GM12878 (cell line): Measurements from ENCODE around the gene C1orf53. TPM values are rescaled to one million over a fixed set of nuclear protein-coding genes. Genes with fewer than 3 reads are reported as not detected.

ENCODE experiments used
- ATAC-seq: fragments of 200-7000 bp; cut with Tn5 transposase; 3 replicates; pipeline ENCODE4 v1.9.1; 2020; ENCODE audit warnings: mild to moderate bottlenecking, moderate library complexity
- BruUV-seq: library from RNA; stranded (reverse); fragments of 400-500 nt; replicated peaks from 2 replicates; lab custom pipeline; 2021; lab: Mats Ljungman, UMichigan
- CTCF ChIA-PET: fragments of 300-600 bp; sonication (Branson Sonifier 250); formaldehyde crosslinking; extraction: SDS; loops from one replicate; lab custom pipeline; 2021; ENCODE audit warnings: inconsistent platforms; lab: Yijun Ruan, JAX
- POLR2A ChIA-PET: fragments of 350-600 bp; formaldehyde crosslinking; extraction: SDS; loops from one replicate; lab custom pipeline; 2021; ENCODE audit warnings: inconsistent platforms; lab: Charles Lee
- RAD21 ChIA-PET: fragments of 300-600 bp; sonication (Branson Sonifier 250); formaldehyde crosslinking; loops from one replicate; lab custom pipeline; 2023; ENCODE audit warnings: antibody characterized with exemption; ENCODE audit not compliant: unreplicated experiment; lab: Charles Lee
- SMC1A ChIA-PET: fragments of 300-600 bp; sonication (Branson Sonifier 250); formaldehyde crosslinking; loops from one replicate; lab custom pipeline; 2023; ENCODE audit not compliant: unreplicated experiment, uncharacterized antibody; lab: Charles Lee
- DNase-seq: peaks from one replicate; pipeline ENCODE4 v3.0.0-alpha.2; 2011; ENCODE audit warnings: low read depth, low spot score
- FAIRE-seq: peaks from 3 replicates; lab custom pipeline; 2011; peaks lifted over from hg19 to GRCh38; lab: Jason Lieb, UNC
- H2AFZ ChIP-seq: 2 replicates; pipeline ENCODE4 v1.6.0; 2011; ENCODE audit warnings: low read depth, low read length, control low read depth; ENCODE audit not compliant: control insufficient read depth
- H3K27ac ChIP-seq: 2 replicates; pipeline ENCODE4 v1.5.1; 2011; ENCODE audit warnings: control low read depth; ENCODE audit not compliant: control insufficient read depth, insufficient read depth
- H3K27me3 ChIP-seq, 2 experiments: replicated peaks in 1 of 2; 2 replicates each; pipeline versions ENCODE4 v1.6.0 to v1.6.1; 2011; ENCODE audit warnings: low read length in 1 of 2; ENCODE audit not compliant: control insufficient read depth in 2 of 2, insufficient read depth in 2 of 2
- H3K36me3 ChIP-seq, 2 experiments: 2 replicates each; pipeline ENCODE4 v1.5.1; 2011; ENCODE audit warnings: low read length in 1 of 2; ENCODE audit not compliant: control insufficient read depth in 2 of 2, insufficient read depth in 2 of 2
- H3K4me1 ChIP-seq: 2 replicates; pipeline ENCODE4 v1.6.1; 2011; ENCODE audit warnings: mild to moderate bottlenecking, low read length, moderate library complexity, mixed read lengths; ENCODE audit not compliant: control insufficient read depth, insufficient read depth
- H3K4me2 ChIP-seq: 2 replicates; pipeline ENCODE4 v1.6.0; 2011; ENCODE audit warnings: control low read depth; ENCODE audit not compliant: control insufficient read depth, insufficient read depth
- H3K4me3 ChIP-seq: fragments of 200-600 bp; sonication (generic); 2 replicates; pipeline ENCODE4 v1.5.1; 2016
- H3K79me2 ChIP-seq: 2 replicates; pipeline ENCODE4 v1.6.0; 2011; ENCODE audit warnings: low read length; ENCODE audit not compliant: control insufficient read depth, insufficient read depth
- H3K9ac ChIP-seq: 2 replicates; pipeline ENCODE4 v1.8.0; 2011; ENCODE audit warnings: low read length, control low read depth, mixed read lengths; ENCODE audit not compliant: control insufficient read depth, insufficient read depth
- H3K9me3 ChIP-seq: replicated peaks from 3 replicates; pipeline ENCODE4 v1.5.1; 2011; ENCODE audit warnings: mild to moderate bottlenecking, low read length; ENCODE audit not compliant: control insufficient read depth, insufficient read depth
- H4K20me1 ChIP-seq: 2 replicates; pipeline ENCODE4 v1.6.0; 2011; ENCODE audit not compliant: control insufficient read depth, insufficient read depth
- BCL11A ChIP-seq: IDR thresholded peaks from 2 replicates; pipeline ENCODE4 v1.6.1; 2011; ENCODE audit warnings: low read depth, low read length
- E2F8 ChIP-seq: fragments of 450-650 bp; IDR thresholded peaks from 2 replicates; pipeline ENCODE4 v1.6.1; 2018; ENCODE audit warnings: mild to moderate bottlenecking, low read depth, moderate library complexity; ENCODE audit not compliant: partially characterized antibody
- EZH2 ChIP-seq: IDR thresholded peaks from 2 replicates; pipeline ENCODE4 v1.6.1; 2012; ENCODE audit warnings: low read depth, mild to moderate bottlenecking, control low read depth, inconsistent platforms, low read length, borderline replicate concordance; ENCODE audit not compliant: control insufficient read depth
- RELB ChIP-seq: fragments of 450-650 bp; IDR thresholded peaks from 2 replicates; pipeline ENCODE4 v1.6.1; 2017; ENCODE audit warnings: low read depth, mild to moderate bottlenecking, moderate library complexity
- WGBS: methylation state at CpG from one replicate; pipeline ENCODE4 v1.1.6; 2016; ENCODE audit warnings: low lambda C conversion rate; ENCODE audit not compliant: insufficient replicate concordance, insufficient coverage; ENCODE audit errors: missing lambda C conversion rate; 5-methylcytosine and 5-hydroxymethylcytosine counted together
- in situ Hi-C: fragments of 300-500 bp; cut with MboI; formaldehyde crosslinking; loops from 9 replicates; pipeline ENCODE4 v1.14.3; 2018; ENCODE audit warnings: mixed read lengths
- intact Hi-C: fragments of 100-400 bp; cut with micrococcal nuclease; formaldehyde crosslinking; loops from one replicate; pipeline ENCODE4 v1.14.2; 2022; ENCODE audit not compliant: unreplicated experiment
- polyA plus RNA-seq, 11 experiments: library from polyadenylated mRNA; depleted of rRNA in 4 of 11; unstranded in 6 of 11; stranded (reverse) in 5 of 11; fragments of >200 nt; fragmentation: Nextera tagmentation in 4 of 11; fragmentation: Illumina TruSeq in 1 of 11; extraction: Ambion mirVana in 4 of 11; extraction: Trizol in 1 of 11; gene quantifications; 1 replicate in 1 of 11; 2 replicates in 10 of 11; pipeline versions ENCODE4 v1.2.1 to v1.2.3, GENCODE V29; 2011 to 2016; ENCODE audit warnings: inconsistent platforms in 2 of 11, missing spikeins in 2 of 11, low read depth in 1 of 11
- total RNA-seq, 4 experiments: library from RNA; depleted of rRNA in 3 of 4; stranded (reverse); fragments of >200 nt in 3 of 4; fragmentation: Illumina TruSeq in 1 of 4; extraction: Trizol in 1 of 4; gene quantifications; 2 replicates each; pipeline versions ENCODE4 v1.2.1 to v1.2.3, GENCODE V29; 2013 to 2021
- TF ChIP-seq, protein P1 (sequence below): fragments of 450-650 bp; IDR thresholded peaks from 2 replicates; pipeline ENCODE4 v1.6.1; 2017; ENCODE audit warnings: antibody characterized with exemption, mild to moderate bottlenecking, moderate library complexity

Gene C1orf53
- total and polyA plus RNA-seq, 10 of the 15 experiments (the other 5 are each of a cell fraction or from before 2014, with no cell fraction given), result 0.31 to 5.4 (median 0.59) TPM

DNA sequence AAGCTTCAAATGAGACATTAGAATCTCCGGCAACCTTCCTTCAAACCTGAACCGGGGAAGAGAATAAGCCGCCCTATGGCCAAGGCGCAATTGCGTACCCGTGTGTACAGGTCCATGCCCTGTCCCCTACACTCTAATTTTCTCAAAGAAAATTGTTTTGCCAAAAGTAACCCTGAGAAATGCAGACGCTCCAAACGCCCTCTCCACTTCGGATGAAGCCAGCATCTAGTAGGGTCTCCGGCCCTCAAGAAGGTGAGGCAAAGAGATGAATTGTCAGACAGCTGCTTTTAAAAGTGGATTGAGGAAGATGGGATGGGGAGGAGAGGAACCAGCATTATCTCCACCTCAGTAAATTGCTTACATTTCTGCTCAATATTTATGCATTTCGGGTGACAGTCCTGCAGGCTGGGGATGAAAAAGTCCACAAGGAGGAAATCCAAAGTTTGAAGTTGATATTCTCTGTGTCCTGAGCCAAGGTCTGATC, 14.1 kb downstream of the C1orf53 start:
- no peak overlapping the region for H3K4me3 ChIP-seq
- WGBS, result 5% methylated on average over 11 of the region's 11 CpGs
- POLR2A ChIA-PET, result interaction anchor here (0.5 kb wide), 1 partner anchor 1484 kb away, joined by 3 read pairs; no protein-coding TSS in a partner anchor

More for the DNA sequence above, 14.1 kb downstream of the C1orf53 start:
- in situ Hi-C loops (loop anchor here (25.0 kb wide), 1 partner anchor 771 kb away; no protein-coding TSS in a partner anchor), intact Hi-C loops (no loop called here)
- no peak for FAIRE-seq
- Histone ChIP-seq H3K79me2 (no peaks in the 10 kb centered on the region), H3K9me3 (no peaks in the 10 kb centered on the region; the same call in 2 of the 3 replicates), H3K27ac (no peak overlapping the region), H4K20me1 (no peaks in the 10 kb centered on the region; the same call in 1 of the 2 replicates), H3K4me2 (no peak overlapping the region), H3K36me3 (no peaks in the 10 kb centered on the region), H2AFZ (no peak overlapping the region), H3K27me3 (peaks cover 30 to 52% of the 10 kb centered on the region in 2 experiments), H3K9ac (no peak overlapping the region), H3K4me1 (no peaks in the 10 kb centered on the region)
- TF ChIP-seq, protein P1, sequence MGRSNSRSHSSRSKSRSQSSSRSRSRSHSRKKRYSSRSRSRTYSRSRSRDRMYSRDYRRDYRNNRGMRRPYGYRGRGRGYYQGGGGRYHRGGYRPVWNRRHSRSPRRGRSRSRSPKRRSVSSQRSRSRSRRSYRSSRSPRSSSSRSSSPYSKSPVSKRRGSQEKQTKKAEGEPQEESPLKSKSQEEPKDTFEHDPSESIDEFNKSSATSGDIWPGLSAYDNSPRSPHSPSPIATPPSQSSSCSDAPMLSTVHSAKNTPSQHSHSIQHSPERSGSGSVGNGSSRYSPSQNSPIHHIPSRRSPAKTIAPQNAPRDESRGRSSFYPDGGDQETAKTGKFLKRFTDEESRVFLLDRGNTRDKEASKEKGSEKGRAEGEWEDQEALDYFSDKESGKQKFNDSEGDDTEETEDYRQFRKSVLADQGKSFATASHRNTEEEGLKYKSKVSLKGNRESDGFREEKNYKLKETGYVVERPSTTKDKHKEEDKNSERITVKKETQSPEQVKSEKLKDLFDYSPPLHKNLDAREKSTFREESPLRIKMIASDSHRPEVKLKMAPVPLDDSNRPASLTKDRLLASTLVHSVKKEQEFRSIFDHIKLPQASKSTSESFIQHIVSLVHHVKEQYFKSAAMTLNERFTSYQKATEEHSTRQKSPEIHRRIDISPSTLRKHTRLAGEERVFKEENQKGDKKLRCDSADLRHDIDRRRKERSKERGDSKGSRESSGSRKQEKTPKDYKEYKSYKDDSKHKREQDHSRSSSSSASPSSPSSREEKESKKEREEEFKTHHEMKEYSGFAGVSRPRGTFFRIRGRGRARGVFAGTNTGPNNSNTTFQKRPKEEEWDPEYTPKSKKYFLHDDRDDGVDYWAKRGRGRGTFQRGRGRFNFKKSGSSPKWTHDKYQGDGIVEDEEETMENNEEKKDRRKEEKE, result no peak
- TF ChIP-seq RELB (no peak), BCL11A (no peak), E2F8 (no peak), EZH2 (peak; percentile 83; the same call in 1 of the 2 replicates)
- ChIA-PET RAD21 (no interaction called here), CTCF (interaction anchor here (0.9 to 2.9 kb wide), 2 partner anchors 9 to 298 kb away, joined by 3 to 11 read pairs; no protein-coding TSS in a partner anchor), SMC1A (no interaction called here)
- DNase-seq, result no peak
- ATAC-seq, result no peak
- BruUV-seq, result no TSS peak
